Measurements from ENCODE around the gene APEH.

APEH gene

GRCh38 chr3:49650177-49650576 is 24.0 kb upstream of the APEH start:
- in situ Hi-C loops (cut with MboI; ENCODE audit: low sequenced_read_pairs) = no loop called here

GRCh38 chr3:49650637-49651036 is 23.5 kb upstream of the APEH start:
- in situ Hi-C loops (cut with MboI; ENCODE audit: low sequenced_read_pairs) = no loop called here

GRCh38 chr3:49652218-49652902 is 21.8 kb upstream of the APEH start:
- in situ Hi-C loops (cut with MboI; ENCODE audit: low sequenced_read_pairs) = no loop called here

- in situ Hi-C loops (cut with MboI; ENCODE audit: low sequenced_read_pairs) = no loop called here
These were observed 21.2 kb upstream of the APEH start for GRCh38 chr3:49652903-49653415.

- in situ Hi-C loops (cut with MboI; ENCODE audit: low sequenced_read_pairs) = no loop called here
These were observed 20.5 kb upstream of the APEH start for GRCh38 chr3:49653621-49654020.

GRCh38 chr3:49654176-49654825 is 19.9 kb upstream of the APEH start:
- in situ Hi-C loops (cut with MboI; ENCODE audit: low sequenced_read_pairs) = no loop called here

GRCh38 chr3:49654955-49655556 is 19.1 kb upstream of the APEH start:
- in situ Hi-C loops (cut with MboI; ENCODE audit: low sequenced_read_pairs) = no loop called here

- in situ Hi-C loops (cut with MboI; ENCODE audit: low sequenced_read_pairs) = no loop called here
These were observed 18.3 kb upstream of the APEH start for GRCh38 chr3:49655731-49656285.

GRCh38 chr3:49656541-49657112 is 17.5 kb upstream of the APEH start:
- in situ Hi-C loops (cut with MboI; ENCODE audit: low sequenced_read_pairs) = no loop called here

GRCh38 chr3:49657208-49657915 is 16.8 kb upstream of the APEH start:
- in situ Hi-C loops (cut with MboI; ENCODE audit: low sequenced_read_pairs) = no loop called here

- in situ Hi-C loops (cut with MboI; ENCODE audit: low sequenced_read_pairs) = no loop called here
These were observed 15.4 kb upstream of the APEH start for GRCh38 chr3:49658711-49659110.

- in situ Hi-C loops (cut with MboI; ENCODE audit: low sequenced_read_pairs) = no loop called here
These were observed 14.4 kb upstream of the APEH start for GRCh38 chr3:49659756-49660155.

- in situ Hi-C loops (cut with MboI; ENCODE audit: low sequenced_read_pairs) = no loop called here
These were observed 12.9 kb upstream of the APEH start for GRCh38 chr3:49661281-49661680.

GRCh38 chr3:49662021-49662420 is 12.1 kb upstream of the APEH start:
- in situ Hi-C loops (cut with MboI; ENCODE audit: low sequenced_read_pairs) = no loop called here

GRCh38 chr3:49662720-49663413 is 11.3 kb upstream of the APEH start:
- in situ Hi-C loops (cut with MboI; ENCODE audit: low sequenced_read_pairs) = no loop called here

- in situ Hi-C loops (cut with MboI; ENCODE audit: low sequenced_read_pairs) = no loop called here
These were observed 10.3 kb upstream of the APEH start for GRCh38 chr3:49663831-49664230.

GRCh38 chr3:49664300-49664699 is 9.9 kb upstream of the APEH start:
- in situ Hi-C loops (cut with MboI; ENCODE audit: low sequenced_read_pairs) = no loop called here

GRCh38 chr3:49665822-49666519 is 8.2 kb upstream of the APEH start:
- in situ Hi-C loops (cut with MboI; ENCODE audit: low sequenced_read_pairs) = no loop called here

GRCh38 chr3:49666592-49666991 is 7.6 kb upstream of the APEH start:
- in situ Hi-C loops (cut with MboI; ENCODE audit: low sequenced_read_pairs) = no loop called here
